Lower leg skin (tissue), 3 donors: Measurements from ENCODE around the gene SRI.

Source experiments
- CTCF ChIP-seq, 3 donors: fragments of 450-650 bp; IDR thresholded peaks; one replicate each; pipeline ENCODE4 v1.5.1; 2016; ENCODE audit warnings: antibody characterized with exemption in 3 of 3, mild to moderate bottlenecking in 3 of 3, moderate library complexity in 2 of 3
- POLR2A ChIP-seq, 2 donors: fragments of 450-650 bp; IDR thresholded peaks; one replicate each; pipeline ENCODE4 v1.6.1; 2016 to 2017; ENCODE audit warnings: antibody characterized with exemption in 2 of 2, mild to moderate bottlenecking in 1 of 2, moderate library complexity in 1 of 2

- TF ChIP-seq POLR2A (IDR thresholded peaks at IDR 0.05) (no peak), CTCF (IDR thresholded peaks at IDR 0.05) (no peak)
Observed at GRCh38 chr7:88206254-88206653, 13.6 kb downstream of the SRI start.
